Measurements from ENCODE around the gene RLF. TPM values are rescaled to one million over a fixed set of nuclear protein-coding genes. Genes with fewer than 3 reads are reported as not detected.

The RLF gene
- total and polyA plus RNA-seq, 2 donors (not counting 1 experiment from before 2014, with no cell fraction given), result 12.4 to 20.8 TPM

DNA sequence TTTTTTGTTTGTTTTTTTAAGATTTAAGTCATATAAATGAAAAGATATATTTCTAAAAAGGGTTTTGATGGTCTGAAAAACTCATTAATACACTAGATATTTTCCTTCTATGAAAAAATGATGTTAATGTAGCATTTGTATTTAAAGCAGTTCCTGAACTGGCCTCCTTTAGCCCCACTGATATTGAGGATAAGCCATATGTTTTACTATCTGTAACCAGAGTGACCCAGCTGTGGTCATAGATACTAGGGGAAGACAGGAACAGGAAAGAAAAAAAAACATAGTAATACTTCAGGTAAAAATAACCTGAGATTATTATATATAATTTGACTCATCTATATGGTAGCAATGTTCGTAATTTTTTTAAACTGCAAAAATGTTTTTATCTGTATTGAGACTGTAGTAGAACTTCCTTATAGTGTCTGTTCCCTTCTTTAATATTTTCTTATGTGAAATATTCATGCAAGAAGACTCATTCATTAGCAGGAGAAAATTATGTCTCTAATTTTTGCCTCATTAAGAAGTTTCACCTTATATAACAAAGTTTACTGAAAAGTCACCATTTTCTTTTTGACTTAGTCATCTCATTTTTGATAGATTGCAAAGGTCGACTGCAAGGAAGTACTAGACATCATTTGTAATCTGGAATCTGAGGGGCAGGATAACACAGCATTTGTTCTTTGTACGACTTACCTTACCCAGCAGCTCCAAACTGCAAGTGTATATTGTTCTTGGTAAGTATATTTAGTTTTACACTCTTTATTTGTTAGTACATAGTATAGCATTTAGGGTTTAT lies 61.0 kb downstream of the RLF start:
- no peaks in the 10 kb centered on the region for H3K27me3 ChIP-seq (ENCODE audit: control insufficient read depth, insufficient read depth, low read length)
- H3K4me3 ChIP-seq (replicated peaks in 1 of 4; ENCODE audit: control extremely low read depth in 1 of 4, insufficient read depth in 1 of 4, low read depth in 3 of 4, low read length in 4 of 4), result no peak overlapping the region
- no peak overlapping the region for H3K4me2 ChIP-seq (ENCODE audit: extremely low read depth, insufficient read depth, low read length)
- H3K9me3 ChIP-seq (ENCODE audit: control insufficient read depth, insufficient read depth, low read depth, low read length), result no peaks in the 10 kb centered on the region
- H3K36me3 ChIP-seq (ENCODE audit: control insufficient read depth, insufficient read depth, low read length), result no peaks in the 10 kb centered on the region
- DNase-seq (ENCODE audit: low read depth in 2 of 2), result no peak
- H3K27ac ChIP-seq (ENCODE audit: insufficient read depth, low read length), result no peak overlapping the region
- no peak overlapping the region for H2AFZ ChIP-seq (ENCODE audit: low read length)
- no peaks in the 10 kb centered on the region for H3K4me1 ChIP-seq (ENCODE audit: control insufficient read depth, extremely low read depth, insufficient read depth, low read length)
- H3K9ac ChIP-seq (ENCODE audit: insufficient read depth, low read length), result no peak overlapping the region
- no peaks in the 10 kb centered on the region for H4K20me1 ChIP-seq (ENCODE audit: control insufficient read depth, extremely low read depth, insufficient read depth, low read length)
- TF ChIP-seq EZH2 (IDR thresholded peaks at IDR 0.05; ENCODE audit: low read length, missing control alignments), result no peak
- TF ChIP-seq, protein P1, sequence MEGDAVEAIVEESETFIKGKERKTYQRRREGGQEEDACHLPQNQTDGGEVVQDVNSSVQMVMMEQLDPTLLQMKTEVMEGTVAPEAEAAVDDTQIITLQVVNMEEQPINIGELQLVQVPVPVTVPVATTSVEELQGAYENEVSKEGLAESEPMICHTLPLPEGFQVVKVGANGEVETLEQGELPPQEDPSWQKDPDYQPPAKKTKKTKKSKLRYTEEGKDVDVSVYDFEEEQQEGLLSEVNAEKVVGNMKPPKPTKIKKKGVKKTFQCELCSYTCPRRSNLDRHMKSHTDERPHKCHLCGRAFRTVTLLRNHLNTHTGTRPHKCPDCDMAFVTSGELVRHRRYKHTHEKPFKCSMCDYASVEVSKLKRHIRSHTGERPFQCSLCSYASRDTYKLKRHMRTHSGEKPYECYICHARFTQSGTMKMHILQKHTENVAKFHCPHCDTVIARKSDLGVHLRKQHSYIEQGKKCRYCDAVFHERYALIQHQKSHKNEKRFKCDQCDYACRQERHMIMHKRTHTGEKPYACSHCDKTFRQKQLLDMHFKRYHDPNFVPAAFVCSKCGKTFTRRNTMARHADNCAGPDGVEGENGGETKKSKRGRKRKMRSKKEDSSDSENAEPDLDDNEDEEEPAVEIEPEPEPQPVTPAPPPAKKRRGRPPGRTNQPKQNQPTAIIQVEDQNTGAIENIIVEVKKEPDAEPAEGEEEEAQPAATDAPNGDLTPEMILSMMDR (conservative IDR thresholded peaks at IDR 0.05 in 1 of 2, IDR thresholded peaks at IDR 0.05 in 1 of 2; ENCODE audit: low read depth in 1 of 2, low read length in 2 of 2), result no peak
- H3K79me2 ChIP-seq (ENCODE audit: control insufficient read depth, insufficient read depth, low read length), result no peaks in the 10 kb centered on the region

DNA sequence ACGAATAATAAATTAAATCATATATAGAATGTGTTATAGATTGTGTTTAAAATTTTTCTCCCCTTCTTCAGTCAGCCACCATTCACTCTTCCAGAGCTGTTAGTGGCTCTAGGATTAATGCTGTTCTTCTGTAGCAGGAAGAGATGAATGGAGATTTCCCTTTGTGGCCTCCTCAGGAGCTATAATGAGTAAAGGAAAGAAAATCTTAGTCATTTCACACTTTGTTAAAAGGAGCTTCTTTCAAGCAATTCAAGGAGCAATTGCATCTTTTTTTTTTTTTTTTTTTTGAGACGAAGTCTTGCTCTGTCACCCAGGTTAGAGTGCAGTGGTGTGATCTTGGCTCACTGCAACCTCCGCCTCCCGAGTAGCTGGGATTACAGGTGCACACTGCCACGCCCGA lies 62.9 kb downstream of the RLF start:
- Histone ChIP-seq H3K27me3 (ENCODE audit: control insufficient read depth, insufficient read depth, low read length) (no peaks in the 10 kb centered on the region), H3K27ac (ENCODE audit: insufficient read depth, low read length) (no peak overlapping the region), H4K20me1 (ENCODE audit: control insufficient read depth, extremely low read depth, insufficient read depth, low read length) (no peaks in the 10 kb centered on the region), H3K9me3 (ENCODE audit: control insufficient read depth, insufficient read depth, low read depth, low read length) (no peaks in the 10 kb centered on the region), H3K4me3 (replicated peaks in 1 of 4; ENCODE audit: control extremely low read depth in 1 of 4, insufficient read depth in 1 of 4, low read depth in 3 of 4, low read length in 4 of 4) (no peak overlapping the region), H2AFZ (ENCODE audit: low read length) (no peak overlapping the region), H3K79me2 (ENCODE audit: control insufficient read depth, insufficient read depth, low read length) (no peaks in the 10 kb centered on the region), H3K9ac (ENCODE audit: insufficient read depth, low read length) (no peak overlapping the region), H3K36me3 (ENCODE audit: control insufficient read depth, insufficient read depth, low read length) (no peaks in the 10 kb centered on the region), H3K4me2 (ENCODE audit: extremely low read depth, insufficient read depth, low read length) (no peak overlapping the region), H3K4me1 (ENCODE audit: control insufficient read depth, extremely low read depth, insufficient read depth, low read length) (no peaks in the 10 kb centered on the region)
- no peak for DNase-seq (ENCODE audit: low read depth in 2 of 2)
- TF ChIP-seq EZH2 (IDR thresholded peaks at IDR 0.05; ENCODE audit: low read length, missing control alignments), result no peak
- TF ChIP-seq, protein P1 (conservative IDR thresholded peaks at IDR 0.05 in 1 of 2, IDR thresholded peaks at IDR 0.05 in 1 of 2; ENCODE audit: low read depth in 1 of 2, low read length in 2 of 2), result no peak

DNA sequence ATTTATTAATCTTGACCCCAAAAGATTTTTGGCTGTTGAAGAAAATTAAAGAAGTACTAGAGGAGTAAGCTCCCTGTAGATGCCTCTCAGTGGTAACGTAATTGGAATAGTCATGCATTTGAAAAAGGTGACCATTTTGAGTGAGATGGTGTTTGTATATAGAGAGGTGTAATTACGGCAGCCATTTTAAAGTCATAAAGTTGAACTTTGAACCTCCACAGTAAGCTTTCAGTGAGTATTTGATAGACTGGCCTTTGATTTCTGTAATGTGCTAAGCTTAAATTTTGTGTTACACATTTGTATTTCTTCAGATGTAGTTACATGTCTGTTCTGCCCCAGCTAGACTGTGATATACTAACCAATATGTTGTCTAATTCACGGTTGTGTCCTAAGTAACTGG lies 65.0 kb downstream of the RLF start:
- Histone ChIP-seq H3K4me2 (ENCODE audit: extremely low read depth, insufficient read depth, low read length) (no peak overlapping the region), H3K36me3 (ENCODE audit: control insufficient read depth, insufficient read depth, low read length) (no peaks in the 10 kb centered on the region), H3K79me2 (ENCODE audit: control insufficient read depth, insufficient read depth, low read length) (no peaks in the 10 kb centered on the region), H2AFZ (ENCODE audit: low read length) (no peak overlapping the region), H3K9ac (ENCODE audit: insufficient read depth, low read length) (no peak overlapping the region), H3K9me3 (ENCODE audit: control insufficient read depth, insufficient read depth, low read depth, low read length) (no peaks in the 10 kb centered on the region), H3K4me3 (replicated peaks in 1 of 4; ENCODE audit: control extremely low read depth in 1 of 4, insufficient read depth in 1 of 4, low read depth in 3 of 4, low read length in 4 of 4) (no peak overlapping the region), H4K20me1 (ENCODE audit: control insufficient read depth, extremely low read depth, insufficient read depth, low read length) (no peaks in the 10 kb centered on the region), H3K27me3 (ENCODE audit: control insufficient read depth, insufficient read depth, low read length) (no peaks in the 10 kb centered on the region), H3K27ac (ENCODE audit: insufficient read depth, low read length) (no peak overlapping the region), H3K4me1 (ENCODE audit: control insufficient read depth, extremely low read depth, insufficient read depth, low read length) (no peaks in the 10 kb centered on the region)
- DNase-seq (ENCODE audit: low read depth in 2 of 2), result no peak
- TF ChIP-seq, protein P1 (conservative IDR thresholded peaks at IDR 0.05 in 1 of 2, IDR thresholded peaks at IDR 0.05 in 1 of 2; ENCODE audit: low read depth in 1 of 2, low read length in 2 of 2), result no peak
- no peak for TF ChIP-seq EZH2 (IDR thresholded peaks at IDR 0.05; ENCODE audit: low read length, missing control alignments)

Measured in fibroblast of lung (primary cell).